Measurements from ENCODE around the gene MYCBP. TPM values are rescaled to one million over a fixed set of nuclear protein-coding genes. Genes with fewer than 3 reads are reported as not detected.

MYCBP gene
- total and polyA plus RNA-seq, 2 of the 13 experiments (the other 11 are each of a cell fraction or from before 2014, with no cell fraction given), result 11.4 to 30.4 TPM

DNA sequence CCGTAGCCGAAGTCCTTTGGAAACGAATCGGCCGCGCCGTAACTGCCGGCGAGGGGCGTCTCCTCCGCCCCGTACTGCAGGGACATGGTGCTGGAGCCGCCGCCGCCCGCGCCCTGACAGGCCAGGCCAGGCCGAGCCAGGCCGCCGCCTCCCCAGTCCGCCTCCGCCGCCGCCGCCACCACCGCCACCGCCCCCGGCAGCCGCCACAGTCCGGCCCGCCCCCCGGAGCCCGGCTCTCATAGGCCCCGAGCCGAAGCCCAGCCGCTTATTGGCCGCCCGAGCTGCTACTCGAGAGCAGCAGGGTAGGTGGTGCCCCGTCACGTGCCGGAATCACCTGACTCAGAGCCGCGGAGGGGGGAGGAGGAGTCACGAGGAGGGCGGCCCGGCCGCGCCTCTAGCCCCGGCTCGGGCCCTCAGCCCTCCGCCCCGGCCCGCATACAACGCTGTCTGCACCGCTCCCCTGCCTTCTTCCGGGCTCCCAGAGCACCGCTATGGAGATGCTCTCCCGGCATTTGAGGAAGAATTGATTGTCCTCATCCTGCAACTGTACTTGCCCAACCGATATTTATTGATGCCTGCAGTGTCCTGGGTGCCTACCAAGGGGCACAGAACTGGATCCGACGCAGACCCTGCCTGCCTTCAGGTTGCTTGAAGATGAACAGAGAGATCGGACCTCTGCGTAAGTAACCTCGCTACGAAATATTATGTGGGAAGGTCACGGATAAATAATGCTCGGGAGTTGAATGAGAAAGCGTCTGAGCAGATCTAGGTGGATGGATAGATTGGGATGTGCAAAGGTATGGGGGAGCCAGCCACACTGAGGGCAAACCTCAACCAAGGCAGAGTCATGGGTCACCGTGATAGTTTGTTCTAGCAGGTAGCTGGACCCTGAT lies 13.3 kb downstream of the MYCBP start, which contains the start of gene RRAGC (continued):
- TF ChIP-seq FOXA1 (IDR thresholded peaks at IDR 0.05) (no peak), FOXA1 (CRISPR knock-in tag; IDR thresholded peaks at IDR 0.05) (no peak), ZNF207 (IDR thresholded peaks at IDR 0.05; ENCODE audit: borderline replicate concordance) (no peak), ZNF138 (CRISPR knock-in tag; IDR thresholded peaks at IDR 0.05; ENCODE audit: low read depth) (no peak; the same call in 1 of the 2 replicates), NFKB2 (CRISPR knock-in tag; IDR thresholded peaks at IDR 0.05; ENCODE audit: borderline replicate concordance) (no peak), PTBP1 (IDR thresholded peaks at IDR 0.05; ENCODE audit: low read depth, low read length, poor library complexity, severe bottlenecking) (no peak), ZNF550 (CRISPR knock-in tag; IDR thresholded peaks at IDR 0.05; ENCODE audit: borderline replicate concordance) (no peak), ZNF549 (CRISPR knock-in tag; IDR thresholded peaks at IDR 0.05) (no peak), ZBTB7A (CRISPR knock-in tag; IDR thresholded peaks at IDR 0.05) (0 out of 2 replicates have a peak, but pooled peaks have one; percentile 38), NAIF1 (CRISPR knock-in tag; IDR thresholded peaks at IDR 0.05; ENCODE audit: borderline replicate concordance) (peak; percentile 61; the same call in 1 of the 2 replicates), HNRNPUL1 (IDR thresholded peaks at IDR 0.05; ENCODE audit: low read depth, low read length) (no peak), ZNF605 (CRISPR knock-in tag; IDR thresholded peaks at IDR 0.05) (peak; percentile 46), U2AF1 (optimal IDR thresholded peaks at IDR 0.05; ENCODE audit: low read depth, low read length) (no peak), ZNF253 (CRISPR knock-in tag; IDR thresholded peaks at IDR 0.05; ENCODE audit: borderline replicate concordance) (no peak), SALL1 (CRISPR knock-in tag; IDR thresholded peaks at IDR 0.05) (no peak; the same call in none of the 2 replicates), NCOR1 (IDR thresholded peaks at IDR 0.05; ENCODE audit: borderline replicate concordance, low read length) (peak; percentile 37; the same call in 1 of the 2 replicates), CREB1 (IDR thresholded peaks at IDR 0.05) (peak; percentile 64), CREB1 (CRISPR knock-in tag; IDR thresholded peaks at IDR 0.05) (peak; percentile 49; the same call in 1 of the 2 replicates), CCDC6 (CRISPR knock-in tag; IDR thresholded peaks at IDR 0.05) (0 out of 2 replicates have a peak, but pooled peaks have one; percentile 43), NBN (conservative IDR thresholded peaks at IDR 0.05) (no peak)
- TF ChIP-seq, protein P1, sequence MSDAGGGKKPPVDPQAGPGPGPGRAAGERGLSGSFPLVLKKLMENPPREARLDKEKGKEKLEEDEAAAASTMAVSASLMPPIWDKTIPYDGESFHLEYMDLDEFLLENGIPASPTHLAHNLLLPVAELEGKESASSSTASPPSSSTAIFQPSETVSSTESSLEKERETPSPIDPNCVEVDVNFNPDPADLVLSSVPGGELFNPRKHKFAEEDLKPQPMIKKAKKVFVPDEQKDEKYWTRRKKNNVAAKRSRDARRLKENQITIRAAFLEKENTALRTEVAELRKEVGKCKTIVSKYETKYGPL (CRISPR knock-in tag; IDR thresholded peaks at IDR 0.05), result no peak
- TF ChIP-seq, protein P2, sequence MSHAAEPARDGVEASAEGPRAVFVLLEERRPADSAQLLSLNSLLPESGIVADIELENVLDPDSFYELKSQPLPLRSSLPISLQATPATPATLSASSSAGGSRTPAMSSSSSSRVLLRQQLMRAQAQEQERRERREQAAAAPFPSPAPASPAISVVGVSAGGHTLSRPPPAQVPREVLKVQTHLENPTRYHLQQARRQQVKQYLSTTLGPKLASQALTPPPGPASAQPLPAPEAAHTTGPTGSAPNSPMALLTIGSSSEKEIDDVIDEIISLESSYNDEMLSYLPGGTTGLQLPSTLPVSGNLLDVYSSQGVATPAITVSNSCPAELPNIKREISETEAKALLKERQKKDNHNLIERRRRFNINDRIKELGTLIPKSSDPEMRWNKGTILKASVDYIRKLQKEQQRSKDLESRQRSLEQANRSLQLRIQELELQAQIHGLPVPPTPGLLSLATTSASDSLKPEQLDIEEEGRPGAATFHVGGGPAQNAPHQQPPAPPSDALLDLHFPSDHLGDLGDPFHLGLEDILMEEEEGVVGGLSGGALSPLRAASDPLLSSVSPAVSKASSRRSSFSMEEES (CRISPR knock-in tag; IDR thresholded peaks at IDR 0.05), result peak; percentile 100
- TF ChIP-seq, protein P3, sequence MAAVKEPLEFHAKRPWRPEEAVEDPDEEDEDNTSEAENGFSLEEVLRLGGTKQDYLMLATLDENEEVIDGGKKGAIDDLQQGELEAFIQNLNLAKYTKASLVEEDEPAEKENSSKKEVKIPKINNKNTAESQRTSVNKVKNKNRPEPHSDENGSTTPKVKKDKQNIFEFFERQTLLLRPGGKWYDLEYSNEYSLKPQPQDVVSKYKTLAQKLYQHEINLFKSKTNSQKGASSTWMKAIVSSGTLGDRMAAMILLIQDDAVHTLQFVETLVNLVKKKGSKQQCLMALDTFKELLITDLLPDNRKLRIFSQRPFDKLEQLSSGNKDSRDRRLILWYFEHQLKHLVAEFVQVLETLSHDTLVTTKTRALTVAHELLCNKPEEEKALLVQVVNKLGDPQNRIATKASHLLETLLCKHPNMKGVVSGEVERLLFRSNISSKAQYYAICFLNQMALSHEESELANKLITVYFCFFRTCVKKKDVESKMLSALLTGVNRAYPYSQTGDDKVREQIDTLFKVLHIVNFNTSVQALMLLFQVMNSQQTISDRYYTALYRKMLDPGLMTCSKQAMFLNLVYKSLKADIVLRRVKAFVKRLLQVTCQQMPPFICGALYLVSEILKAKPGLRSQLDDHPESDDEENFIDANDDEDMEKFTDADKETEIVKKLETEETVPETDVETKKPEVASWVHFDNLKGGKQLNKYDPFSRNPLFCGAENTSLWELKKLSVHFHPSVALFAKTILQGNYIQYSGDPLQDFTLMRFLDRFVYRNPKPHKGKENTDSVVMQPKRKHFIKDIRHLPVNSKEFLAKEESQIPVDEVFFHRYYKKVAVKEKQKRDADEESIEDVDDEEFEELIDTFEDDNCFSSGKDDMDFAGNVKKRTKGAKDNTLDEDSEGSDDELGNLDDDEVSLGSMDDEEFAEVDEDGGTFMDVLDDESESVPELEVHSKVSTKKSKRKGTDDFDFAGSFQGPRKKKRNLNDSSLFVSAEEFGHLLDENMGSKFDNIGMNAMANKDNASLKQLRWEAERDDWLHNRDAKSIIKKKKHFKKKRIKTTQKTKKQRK (IDR thresholded peaks at IDR 0.05; ENCODE audit: low read length), result no peak
- TF ChIP-seq, protein P4, sequence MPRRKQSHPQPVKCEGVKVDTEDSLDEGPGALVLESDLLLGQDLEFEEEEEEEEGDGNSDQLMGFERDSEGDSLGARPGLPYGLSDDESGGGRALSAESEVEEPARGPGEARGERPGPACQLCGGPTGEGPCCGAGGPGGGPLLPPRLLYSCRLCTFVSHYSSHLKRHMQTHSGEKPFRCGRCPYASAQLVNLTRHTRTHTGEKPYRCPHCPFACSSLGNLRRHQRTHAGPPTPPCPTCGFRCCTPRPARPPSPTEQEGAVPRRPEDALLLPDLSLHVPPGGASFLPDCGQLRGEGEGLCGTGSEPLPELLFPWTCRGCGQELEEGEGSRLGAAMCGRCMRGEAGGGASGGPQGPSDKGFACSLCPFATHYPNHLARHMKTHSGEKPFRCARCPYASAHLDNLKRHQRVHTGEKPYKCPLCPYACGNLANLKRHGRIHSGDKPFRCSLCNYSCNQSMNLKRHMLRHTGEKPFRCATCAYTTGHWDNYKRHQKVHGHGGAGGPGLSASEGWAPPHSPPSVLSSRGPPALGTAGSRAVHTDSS (CRISPR knock-in tag; conservative IDR thresholded peaks at IDR 0.05), result no peak

Data from HepG2 (cell line).